ENCODE measurements around the gene JARID2. TPM values are rescaled to one million over a fixed set of nuclear protein-coding genes. Genes with fewer than 3 reads are reported as not detected.

JARID2 gene
- total and polyA plus RNA-seq, 10 of the 15 experiments (the other 5 are each of a cell fraction or from before 2014, with no cell fraction given): 4.2 to 21.6 (median 11.7) TPM

DNA sequence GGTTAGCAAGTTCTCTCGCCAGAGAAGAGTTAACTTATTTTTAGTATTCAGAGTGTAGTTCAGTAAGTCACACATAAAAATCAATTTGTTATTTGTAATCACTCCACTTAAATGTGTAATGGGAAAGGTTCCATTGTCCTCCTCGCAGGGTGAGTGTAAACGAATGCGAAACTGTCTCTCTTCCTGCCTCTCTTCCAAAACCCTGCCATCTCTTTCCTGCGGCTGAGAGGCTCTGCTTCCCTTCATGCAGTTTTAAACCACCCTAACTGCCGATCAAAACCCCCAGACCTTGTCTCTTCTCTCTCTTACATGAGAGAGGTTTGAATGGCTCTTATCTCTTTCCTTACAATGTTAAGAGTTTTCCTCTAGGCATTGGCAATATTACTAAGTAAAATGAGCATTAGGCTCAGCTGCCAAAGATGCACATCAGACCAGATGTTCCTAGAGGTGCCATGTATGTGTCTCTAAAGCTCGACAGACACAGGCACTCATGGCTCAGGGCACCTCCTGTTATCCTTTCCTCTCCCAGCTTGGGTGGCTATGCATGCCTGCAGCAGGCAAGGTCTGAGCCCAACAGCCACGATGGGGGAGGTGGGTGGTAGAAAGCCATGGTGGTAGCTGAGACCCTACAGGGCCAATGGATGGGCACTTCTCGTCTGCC, 91.2 kb downstream of the JARID2 start:
- WGBS (ENCODE audit: insufficient coverage, insufficient replicate concordance, low lambda C conversion rate, missing lambda C conversion rate): 87% methylated on average over 9 of the region's 9 CpGs
- CTCF ChIA-PET: no interaction called here
- TF ChIP-seq NR2C1 (IDR thresholded peaks at IDR 0.05) (no peak), SREBF1 (IDR thresholded peaks at IDR 0.05; ENCODE audit: low read length) (no peak), CREB1 (IDR thresholded peaks at IDR 0.05; ENCODE audit: low read depth) (no peak), EED (IDR thresholded peaks at IDR 0.05; ENCODE audit: low read depth) (peak; percentile 74), IRF3 (IDR thresholded peaks at IDR 0.05) (no peak), HDGF (IDR thresholded peaks at IDR 0.05) (no peak), BHLHE40 (IDR thresholded peaks at IDR 0.05; ENCODE audit: borderline replicate concordance in 1 of 2, low read depth in 2 of 2, low read length in 1 of 2) (no peak), CEBPB (IDR thresholded peaks at IDR 0.05; ENCODE audit: borderline replicate concordance in 1 of 2, low read depth in 2 of 2, low read length in 2 of 2) (no peak), CHD2 (IDR thresholded peaks at IDR 0.05; ENCODE audit: borderline replicate concordance, low read depth, low read length) (no peak), FOXK2 (IDR thresholded peaks at IDR 0.05) (no peak), POU2F2 (IDR thresholded peaks at IDR 0.05; ENCODE audit: borderline replicate concordance, low read depth, low read length) (0 out of 3 replicates have a peak, but pooled peaks have one; percentile 26), MTA2 (IDR thresholded peaks at IDR 0.05; ENCODE audit: low read depth) (no peak), POLR2AphosphoS5 (IDR thresholded peaks at IDR 0.05; ENCODE audit: low read length) (no peak), RELB (IDR thresholded peaks at IDR 0.05; ENCODE audit: low read depth) (0 out of 2 replicates have a peak, but pooled peaks have one; percentile 17)
- TF ChIP-seq, protein P1, sequence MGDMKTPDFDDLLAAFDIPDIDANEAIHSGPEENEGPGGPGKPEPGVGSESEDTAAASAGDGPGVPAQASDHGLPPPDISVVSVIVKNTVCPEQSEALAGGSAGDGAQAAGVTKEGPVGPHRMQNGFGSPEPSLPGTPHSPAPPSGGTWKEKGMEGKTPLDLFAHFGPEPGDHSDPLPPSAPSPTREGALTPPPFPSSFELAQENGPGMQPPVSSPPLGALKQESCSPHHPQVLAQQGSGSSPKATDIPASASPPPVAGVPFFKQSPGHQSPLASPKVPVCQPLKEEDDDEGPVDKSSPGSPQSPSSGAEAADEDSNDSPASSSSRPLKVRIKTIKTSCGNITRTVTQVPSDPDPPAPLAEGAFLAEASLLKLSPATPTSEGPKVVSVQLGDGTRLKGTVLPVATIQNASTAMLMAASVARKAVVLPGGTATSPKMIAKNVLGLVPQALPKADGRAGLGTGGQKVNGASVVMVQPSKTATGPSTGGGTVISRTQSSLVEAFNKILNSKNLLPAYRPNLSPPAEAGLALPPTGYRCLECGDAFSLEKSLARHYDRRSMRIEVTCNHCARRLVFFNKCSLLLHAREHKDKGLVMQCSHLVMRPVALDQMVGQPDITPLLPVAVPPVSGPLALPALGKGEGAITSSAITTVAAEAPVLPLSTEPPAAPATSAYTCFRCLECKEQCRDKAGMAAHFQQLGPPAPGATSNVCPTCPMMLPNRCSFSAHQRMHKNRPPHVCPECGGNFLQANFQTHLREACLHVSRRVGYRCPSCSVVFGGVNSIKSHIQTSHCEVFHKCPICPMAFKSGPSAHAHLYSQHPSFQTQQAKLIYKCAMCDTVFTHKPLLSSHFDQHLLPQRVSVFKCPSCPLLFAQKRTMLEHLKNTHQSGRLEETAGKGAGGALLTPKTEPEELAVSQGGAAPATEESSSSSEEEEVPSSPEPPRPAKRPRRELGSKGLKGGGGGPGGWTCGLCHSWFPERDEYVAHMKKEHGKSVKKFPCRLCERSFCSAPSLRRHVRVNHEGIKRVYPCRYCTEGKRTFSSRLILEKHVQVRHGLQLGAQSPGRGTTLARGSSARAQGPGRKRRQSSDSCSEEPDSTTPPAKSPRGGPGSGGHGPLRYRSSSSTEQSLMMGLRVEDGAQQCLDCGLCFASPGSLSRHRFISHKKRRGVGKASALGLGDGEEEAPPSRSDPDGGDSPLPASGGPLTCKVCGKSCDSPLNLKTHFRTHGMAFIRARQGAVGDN (IDR thresholded peaks at IDR 0.05): no peak
- TF ChIP-seq, protein P2, sequence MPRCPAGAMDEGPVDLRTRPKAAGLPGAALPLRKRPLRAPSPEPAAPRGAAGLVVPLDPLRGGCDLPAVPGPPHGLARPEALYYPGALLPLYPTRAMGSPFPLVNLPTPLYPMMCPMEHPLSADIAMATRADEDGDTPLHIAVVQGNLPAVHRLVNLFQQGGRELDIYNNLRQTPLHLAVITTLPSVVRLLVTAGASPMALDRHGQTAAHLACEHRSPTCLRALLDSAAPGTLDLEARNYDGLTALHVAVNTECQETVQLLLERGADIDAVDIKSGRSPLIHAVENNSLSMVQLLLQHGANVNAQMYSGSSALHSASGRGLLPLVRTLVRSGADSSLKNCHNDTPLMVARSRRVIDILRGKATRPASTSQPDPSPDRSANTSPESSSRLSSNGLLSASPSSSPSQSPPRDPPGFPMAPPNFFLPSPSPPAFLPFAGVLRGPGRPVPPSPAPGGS (IDR thresholded peaks at IDR 0.05; ENCODE audit: borderline replicate concordance, insufficient read depth, low read depth, low read length, poor library complexity, severe bottlenecking): no peak

More for the DNA sequence above, 91.2 kb downstream of the JARID2 start:
- H3K9ac ChIP-seq (ENCODE audit: control insufficient read depth, insufficient read depth, low read length): peak overlapping the region; percentile 1; the same call in 1 of the 2 replicates
- no peaks in the 10 kb centered on the region for H4K20me1 ChIP-seq (ENCODE audit: control insufficient read depth, insufficient read depth)
- H3K27me3 ChIP-seq (replicated peaks in 1 of 2; ENCODE audit: control insufficient read depth in 2 of 2, insufficient read depth in 2 of 2, low read length in 1 of 2): no peaks in the 10 kb centered on the region
- peak overlapping the region; percentile 55 for H3K27ac ChIP-seq (ENCODE audit: control insufficient read depth, insufficient read depth)
- ChIA-PET SMC1A (ENCODE audit: uncharacterized antibody, unreplicated experiment) (interaction anchor here (0.6 to 1.7 kb wide), 10 partner anchors 8 to 119 kb away, joined by 3 to 10 read pairs (median 4); no protein-coding TSS in a partner anchor), POLR2A (interaction anchor here (1.1 kb wide), 1 partner anchor 51 kb away, joined by 3 read pairs; no protein-coding TSS in a partner anchor), RAD21 (ENCODE audit: unreplicated experiment) (no interaction called here)
- intact Hi-C loops (cut with micrococcal nuclease; ENCODE audit: unreplicated experiment): no loop called here
- no peak for ATAC-seq
- H3K36me3 ChIP-seq (ENCODE audit: control insufficient read depth in 2 of 2, insufficient read depth in 2 of 2, low read length in 1 of 2): no peaks in the 10 kb centered on the region; a peak in 1 of 4 replicates
- H3K4me1 ChIP-seq (ENCODE audit: control insufficient read depth, insufficient read depth, low read length): peaks cover 58% of the 10 kb centered on the region
- H3K79me2 ChIP-seq (ENCODE audit: control insufficient read depth, insufficient read depth, low read length): peaks cover 93% of the 10 kb centered on the region
- no TSS peak for BruUV-seq (replicated peaks)
- in situ Hi-C loops (cut with MboI): no loop called here
- no peak for FAIRE-seq
- no peak overlapping the region for H2AFZ ChIP-seq (ENCODE audit: control insufficient read depth, low read depth, low read length)
- no peak overlapping the region for H3K4me3 ChIP-seq
- peak overlapping the region; percentile 69 for H3K4me2 ChIP-seq (ENCODE audit: control insufficient read depth, insufficient read depth)
- DNase-seq (ENCODE audit: low read depth, low spot score): no peak
- H3K9me3 ChIP-seq (replicated peaks; ENCODE audit: control insufficient read depth, insufficient read depth, low read length): no peaks in the 10 kb centered on the region
